HepG2 (cell line): ENCODE measurements around the gene WDR31. TPM values are rescaled to one million over a fixed set of nuclear protein-coding genes. Genes with fewer than 3 reads are reported as not detected.

Source experiments
- ARID2 ChIP-seq: sonication (generic); formaldehyde crosslinking; IDR thresholded peaks from 2 replicates; pipeline ENCODE4 v1.8.1; 2022; ENCODE audit warnings: mild to moderate bottlenecking, missing genetic modification reagents, borderline replicate concordance
- CCDC6 ChIP-seq: sonication (generic); formaldehyde crosslinking; IDR thresholded peaks from 2 replicates; pipeline ENCODE4 v1.8.1; 2022; ENCODE audit warnings: mild to moderate bottlenecking, missing genetic modification reagents, moderate library complexity
- CEBPB ChIP-seq: IDR thresholded peaks from 2 replicates; pipeline ENCODE4 v1.6.1; 2011; ENCODE audit warnings: low read depth, low read length, improper control_type of control experiment, borderline replicate concordance
- ELF3 ChIP-seq: IDR thresholded peaks from 2 replicates; pipeline ENCODE4 v1.6.1; 2016; ENCODE audit warnings: missing genetic modification reagents, missing compliant biosample characterization
- IRF2 ChIP-seq: IDR thresholded peaks from 2 replicates; pipeline ENCODE4 v1.6.1; 2018; ENCODE audit warnings: missing genetic modification reagents, missing compliant biosample characterization
- KAT2B ChIP-seq: fragments of 150-350 bp; IDR thresholded peaks from 2 replicates; pipeline ENCODE4 v1.6.1; 2014; ENCODE audit warnings: low read depth, low read length, borderline replicate concordance
- MAX ChIP-seq: IDR thresholded peaks from 2 replicates; pipeline ENCODE4 v1.6.1; 2012; ENCODE audit warnings: inconsistent platforms
- MED1 ChIP-seq: sonication (generic); formaldehyde crosslinking; IDR thresholded peaks from 2 replicates; pipeline ENCODE4 v1.4.0; 2020; ENCODE audit warnings: missing genetic modification reagents
- NCOR1 ChIP-seq: fragments of 200-600 bp; sonication (generic); IDR thresholded peaks from 2 replicates; pipeline ENCODE4 v1.7.0; 2017; ENCODE audit warnings: antibody characterized with exemption, low read length, borderline replicate concordance
- NFYC ChIP-seq: IDR thresholded peaks from 2 replicates; pipeline ENCODE4 v1.6.1; 2016; ENCODE audit warnings: missing genetic modification reagents, missing compliant biosample characterization
- ONECUT2 ChIP-seq: sonication (generic); formaldehyde crosslinking; IDR thresholded peaks from 2 replicates; pipeline ENCODE4 v1.4.0; 2020; ENCODE audit warnings: missing genetic modification reagents
- RARA ChIP-seq: IDR thresholded peaks from 2 replicates; pipeline ENCODE4 v1.6.1; 2016; ENCODE audit warnings: missing genetic modification reagents, missing compliant biosample characterization
- RBFOX2 ChIP-seq: fragments of 200-400 bp; formaldehyde crosslinking; IDR thresholded peaks from 2 replicates; pipeline ENCODE4 v1.6.1; 2017; ENCODE audit warnings: low read depth, mild to moderate bottlenecking, low read length
- ZBTB43 ChIP-seq: sonication (generic); formaldehyde crosslinking; conservative IDR thresholded peaks from 2 replicates; pipeline ENCODE4 v1.4.0; 2020; ENCODE audit warnings: missing genetic modification reagents
- ZC3H4 ChIP-seq: sonication (generic); formaldehyde crosslinking; IDR thresholded peaks from 2 replicates; pipeline ENCODE4 v1.4.0; 2020; ENCODE audit warnings: missing genetic modification reagents, borderline replicate concordance
- ZFX ChIP-seq: sonication (generic); formaldehyde crosslinking; IDR thresholded peaks from 2 replicates; pipeline ENCODE4 v1.4.0; 2020; ENCODE audit warnings: mild to moderate bottlenecking, low read depth, missing genetic modification reagents, moderate library complexity
- ZHX2 ChIP-seq, 2 experiments: sonication (generic) in 1 of 2; formaldehyde crosslinking in 1 of 2; IDR thresholded peaks; 2 replicates each; pipeline versions ENCODE4 v1.6.1 to v1.9.0; 2014 to 2022; ENCODE audit warnings: antibody characterized with exemption in 1 of 2, borderline replicate concordance in 1 of 2, inconsistent platforms in 1 of 2, low read depth in 1 of 2, missing genetic modification reagents in 1 of 2
- ZNF317 ChIP-seq: sonication (generic); formaldehyde crosslinking; IDR thresholded peaks from 2 replicates; pipeline ENCODE4 v1.5.0; 2020; ENCODE audit warnings: mild to moderate bottlenecking, missing genetic modification reagents
- ZNF552 ChIP-seq: sonication (generic); formaldehyde crosslinking; IDR thresholded peaks from 2 replicates; pipeline ENCODE4 v1.9.0; 2022; ENCODE audit warnings: missing genetic modification reagents, mild to moderate bottlenecking, borderline replicate concordance
- ZNF747 ChIP-seq: sonication (generic); formaldehyde crosslinking; IDR thresholded peaks from 2 replicates; pipeline ENCODE4 v1.8.1; 2023; ENCODE audit warnings: missing genetic modification reagents, mild to moderate bottlenecking, borderline replicate concordance
- polyA plus RNA-seq, 8 experiments: library from polyadenylated mRNA; depleted of rRNA in 3 of 8; stranded (reverse) in 7 of 8; unstranded in 1 of 8; fragments of >200 nt; fragmentation: Illumina TruSeq in 4 of 8; extraction: Trizol in 4 of 8; gene quantifications; 2 replicates each; pipeline versions ENCODE4 v1.2.1 to v1.2.3, GENCODE V29; 2011 to 2016; ENCODE audit warnings: low read depth in 4 of 8, missing spikeins in 1 of 8, mixed read lengths in 1 of 8; ENCODE audit not compliant: insufficient read depth in 1 of 8
- total RNA-seq, 5 experiments: library from RNA; depleted of rRNA; stranded (reverse); fragments of >200 nt; fragmentation: Illumina TruSeq; extraction: Trizol; gene quantifications; 2 replicates each; pipeline ENCODE4 v1.2.3, GENCODE V29; 2016; ENCODE audit warnings: low read depth in 1 of 5
- TF ChIP-seq, protein P1 (sequence below): sonication (generic); formaldehyde crosslinking; IDR thresholded peaks from 2 replicates; pipeline ENCODE4 v1.4.0; 2020; ENCODE audit warnings: missing genetic modification reagents

The WDR31 gene
- total and polyA plus RNA-seq, 2 of the 13 experiments (the other 11 are each of a cell fraction or from before 2014, with no cell fraction given) = 0.33 to 1.7 TPM

DNA sequence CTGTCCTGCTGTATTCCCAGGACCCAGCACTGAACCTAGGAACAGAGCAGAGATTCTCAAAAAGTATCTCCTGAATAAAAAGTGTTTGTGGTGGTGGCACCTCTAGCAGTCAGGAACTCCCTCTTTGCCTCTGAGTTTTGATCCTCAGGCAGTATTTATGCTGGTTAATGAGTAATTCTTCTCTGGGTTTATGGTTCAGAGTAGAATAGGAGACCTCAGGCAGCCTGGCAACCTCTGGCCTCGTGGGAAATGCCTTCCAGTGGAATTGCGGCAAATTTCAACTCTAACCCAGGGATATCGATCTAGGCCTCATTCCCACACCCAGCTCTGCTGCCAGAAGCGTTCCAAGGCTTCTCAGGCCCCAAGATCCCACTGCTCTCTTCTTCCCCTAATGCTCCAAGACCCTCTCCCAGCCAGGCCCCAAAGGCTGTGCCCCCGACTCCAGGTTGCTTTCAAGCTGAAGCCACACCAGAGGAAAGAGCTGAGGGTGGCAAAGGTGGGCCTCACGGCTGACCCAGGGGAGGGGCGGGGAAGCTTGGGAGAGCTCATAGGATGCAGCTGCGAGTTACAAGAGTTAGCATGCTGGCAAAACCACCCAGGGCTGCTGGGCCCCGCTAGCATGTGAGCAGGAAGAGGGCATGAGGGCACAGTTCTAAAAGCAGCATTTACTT lies 47.6 kb upstream of the WDR31 start (continued):
- TF ChIP-seq, protein P1, sequence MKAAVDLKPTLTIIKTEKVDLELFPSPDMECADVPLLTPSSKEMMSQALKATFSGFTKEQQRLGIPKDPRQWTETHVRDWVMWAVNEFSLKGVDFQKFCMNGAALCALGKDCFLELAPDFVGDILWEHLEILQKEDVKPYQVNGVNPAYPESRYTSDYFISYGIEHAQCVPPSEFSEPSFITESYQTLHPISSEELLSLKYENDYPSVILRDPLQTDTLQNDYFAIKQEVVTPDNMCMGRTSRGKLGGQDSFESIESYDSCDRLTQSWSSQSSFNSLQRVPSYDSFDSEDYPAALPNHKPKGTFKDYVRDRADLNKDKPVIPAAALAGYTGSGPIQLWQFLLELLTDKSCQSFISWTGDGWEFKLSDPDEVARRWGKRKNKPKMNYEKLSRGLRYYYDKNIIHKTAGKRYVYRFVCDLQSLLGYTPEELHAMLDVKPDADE = no peak
- TF ChIP-seq ZFX (CRISPR knock-in tag) = peak; percentile 92
- no peak for TF ChIP-seq ZHX2 (IDR thresholded peaks at IDR 0.05; ENCODE audit: low read depth)
- no peak for TF ChIP-seq ZHX2 (CRISPR knock-in tag; IDR thresholded peaks at IDR 0.05; ENCODE audit: borderline replicate concordance)
- peak; percentile 87 for TF ChIP-seq RARA (CRISPR knock-in tag)
- peak; percentile 69 for TF ChIP-seq ELF3
- peak; percentile 64; the same call in 1 of the 2 replicates for TF ChIP-seq KAT2B
- TF ChIP-seq ONECUT2 (CRISPR knock-in tag) = peak; percentile 99
- TF ChIP-seq ZC3H4 (CRISPR knock-in tag) = no peak
- peak; percentile 59; the same call in 1 of the 2 replicates for TF ChIP-seq IRF2
- TF ChIP-seq ZNF747 (CRISPR knock-in tag) = peak; percentile 78; the same call in 1 of the 2 replicates
- peak; percentile 89; the same call in 1 of the 2 replicates for TF ChIP-seq NCOR1
- peak; percentile 67; the same call in 1 of the 2 replicates for TF ChIP-seq ZBTB43 (CRISPR knock-in tag)
- peak; percentile 94 for TF ChIP-seq MED1 (CRISPR knock-in tag)
- TF ChIP-seq ZNF317 (CRISPR knock-in tag) = 0 out of 2 replicates have a peak, but pooled peaks have one; percentile 61
- peak; percentile 90 for TF ChIP-seq MAX
- TF ChIP-seq ARID2 (CRISPR knock-in tag) = peak; percentile 74; the same call in 1 of the 2 replicates
- 0 out of 2 replicates have a peak, but pooled peaks have one; percentile 14 for TF ChIP-seq NFYC (CRISPR knock-in tag)
- peak; percentile 31; the same call in 1 of the 2 replicates for TF ChIP-seq CCDC6 (CRISPR knock-in tag)
- no peak for TF ChIP-seq ZNF552 (CRISPR knock-in tag)
- TF ChIP-seq CEBPB = peak; percentile 12; the same call in 1 of the 2 replicates
- 0 out of 2 replicates have a peak, but pooled peaks have one; percentile 11 for TF ChIP-seq RBFOX2
